ENCODE data around the gene STEEP1.

STEEP1 gene

GRCh38 chrX:119488749-119489148, 76.5 kb downstream of the STEEP1 start:
- no peak for DNase-seq (ENCODE audit: low spot score)
